Ovary (tissue), 3 donors: ENCODE measurements around the gene FAM72B.
"Not testable (repeated sequence)": the region's sequence is repeated elsewhere in the genome, so short reads cannot be mapped to it uniquely, and the experiment has no call there.

ENCODE experiments used
- CTCF ChIP-seq, 3 donors: fragments of 450-650 bp in 2 of 3; fragments of 200-600 bp in 1 of 3; IDR thresholded peaks; one replicate each; pipeline versions ENCODE4 v1.5.1 to v1.8.0; 2016 to 2022; ENCODE audit warnings: antibody characterized with exemption in 3 of 3, mild to moderate bottlenecking in 1 of 3
- EP300 ChIP-seq: sonication (generic); formaldehyde crosslinking; IDR thresholded peaks from one replicate; pipeline ENCODE4 v1.6.1; 2017; ENCODE audit warnings: antibody characterized with exemption
- POLR2A ChIP-seq: fragments of 450-650 bp; IDR thresholded peaks from one replicate; pipeline ENCODE4 v1.6.1; 2017; ENCODE audit warnings: antibody characterized with exemption, mild to moderate bottlenecking, moderate library complexity
- donor health status: DM: no; HTN: no; CAD: no.

- TF ChIP-seq CTCF (IDR thresholded peaks at IDR 0.05); EP300; POLR2A: not testable (repeated sequence)
Observed at GRCh38 chr1:121154811-121155210, 29.3 kb downstream of the FAM72B start.
